HG03460 (cell line): ENCODE measurements around the gene ADISSP.
"Not testable (repeated sequence)": the region's sequence is repeated elsewhere in the genome, so short reads cannot be mapped to it uniquely, and the experiment has no call there.

Source experiments
- ATAC-seq: cut with Tn5 transposase; IDR thresholded peaks from one replicate; pipeline ENCODE4 v1.9.1; 2021; ENCODE audit not compliant: unreplicated experiment

ADISSP gene

DNA sequence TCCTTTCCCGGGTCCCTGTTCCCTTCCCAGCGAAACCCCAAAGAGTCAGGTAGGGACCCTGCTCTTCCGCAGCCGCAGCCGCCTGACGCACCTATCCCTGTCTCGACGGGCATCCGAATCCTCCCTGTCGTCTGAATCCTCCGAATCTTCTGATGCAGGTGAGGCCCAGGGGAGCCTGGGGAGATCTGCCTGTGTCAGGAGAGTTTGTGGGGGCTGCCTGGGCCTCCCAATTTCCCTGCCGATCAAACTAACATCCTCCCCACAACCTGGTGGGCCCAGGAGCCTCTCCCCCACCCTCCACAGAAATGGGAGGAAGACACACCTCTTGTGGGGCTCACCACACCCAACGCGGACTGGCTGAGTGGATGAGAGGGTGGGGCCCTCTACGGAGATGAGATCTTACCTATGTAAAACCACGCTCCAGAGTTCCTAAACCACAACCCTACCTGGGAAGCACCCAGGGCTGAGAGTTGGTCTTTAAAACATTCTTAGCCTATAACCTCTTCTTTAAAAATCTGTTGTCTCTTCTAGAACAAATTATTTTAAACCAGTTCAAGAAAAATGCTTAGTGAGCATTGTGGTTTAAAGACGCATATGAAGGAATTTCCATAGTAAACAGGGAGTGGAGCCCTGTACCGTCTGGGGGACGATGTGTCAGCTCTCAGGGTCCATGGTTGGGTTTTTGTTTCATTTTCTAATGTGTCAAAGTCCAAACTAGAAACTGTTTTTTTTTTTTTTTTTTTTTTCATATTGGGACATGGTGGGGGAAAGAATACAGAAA, 30.2 kb upstream of the ADISSP start:
- ATAC-seq, result no peak

DNA sequence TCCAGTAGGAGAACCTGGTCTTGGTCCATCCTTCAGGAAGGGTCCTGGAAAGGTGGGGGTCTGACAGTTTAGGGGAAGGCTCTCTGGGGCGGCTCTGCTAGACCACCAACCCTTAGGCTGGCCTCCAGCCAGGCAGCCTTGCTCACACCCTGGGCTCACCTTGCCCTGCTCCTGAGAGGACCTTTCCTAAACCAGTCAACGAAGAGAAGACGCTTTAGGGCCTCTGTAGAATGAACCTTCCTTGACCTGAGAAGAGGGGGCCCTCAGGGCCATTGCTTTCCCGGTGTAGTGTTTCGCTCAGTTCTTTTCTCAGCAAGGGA, 29.6 kb upstream of the ADISSP start:
- ATAC-seq, result no peak

DNA sequence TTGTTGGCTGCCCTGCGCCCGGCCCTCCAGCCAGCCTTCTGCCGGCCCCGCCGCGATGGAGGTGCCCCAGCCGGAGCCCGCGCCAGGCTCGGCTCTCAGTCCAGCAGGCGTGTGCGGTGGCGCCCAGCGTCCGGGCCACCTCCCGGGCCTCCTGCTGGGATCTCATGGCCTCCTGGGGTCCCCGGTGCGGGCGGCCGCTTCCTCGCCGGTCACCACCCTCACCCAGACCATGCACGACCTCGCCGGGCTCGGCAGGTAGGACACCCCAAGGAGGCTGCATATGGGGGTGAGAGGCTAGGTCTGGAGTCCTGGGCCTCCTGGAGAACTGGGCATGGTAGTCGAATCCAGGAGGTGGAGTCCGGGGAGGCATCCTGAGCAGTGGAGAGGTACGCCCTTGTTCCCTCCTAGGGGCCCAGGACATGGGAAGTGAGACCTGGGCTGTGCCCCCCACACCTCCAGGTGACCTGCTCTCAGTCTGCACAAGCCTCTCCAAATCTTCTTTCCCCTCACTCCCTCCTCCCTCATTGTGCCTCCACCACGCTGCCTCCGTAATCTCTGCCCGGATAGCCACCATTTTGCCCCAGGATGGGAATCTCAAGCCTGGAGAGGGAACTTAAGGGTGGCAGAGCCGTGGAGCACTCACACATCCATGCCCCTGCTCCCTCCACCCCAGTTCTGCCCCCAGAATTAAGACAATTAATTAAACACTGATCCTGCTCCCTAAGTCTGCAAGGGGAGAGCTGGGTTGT, 29.1 kb upstream of the ADISSP start:
- no peak for ATAC-seq

DNA sequence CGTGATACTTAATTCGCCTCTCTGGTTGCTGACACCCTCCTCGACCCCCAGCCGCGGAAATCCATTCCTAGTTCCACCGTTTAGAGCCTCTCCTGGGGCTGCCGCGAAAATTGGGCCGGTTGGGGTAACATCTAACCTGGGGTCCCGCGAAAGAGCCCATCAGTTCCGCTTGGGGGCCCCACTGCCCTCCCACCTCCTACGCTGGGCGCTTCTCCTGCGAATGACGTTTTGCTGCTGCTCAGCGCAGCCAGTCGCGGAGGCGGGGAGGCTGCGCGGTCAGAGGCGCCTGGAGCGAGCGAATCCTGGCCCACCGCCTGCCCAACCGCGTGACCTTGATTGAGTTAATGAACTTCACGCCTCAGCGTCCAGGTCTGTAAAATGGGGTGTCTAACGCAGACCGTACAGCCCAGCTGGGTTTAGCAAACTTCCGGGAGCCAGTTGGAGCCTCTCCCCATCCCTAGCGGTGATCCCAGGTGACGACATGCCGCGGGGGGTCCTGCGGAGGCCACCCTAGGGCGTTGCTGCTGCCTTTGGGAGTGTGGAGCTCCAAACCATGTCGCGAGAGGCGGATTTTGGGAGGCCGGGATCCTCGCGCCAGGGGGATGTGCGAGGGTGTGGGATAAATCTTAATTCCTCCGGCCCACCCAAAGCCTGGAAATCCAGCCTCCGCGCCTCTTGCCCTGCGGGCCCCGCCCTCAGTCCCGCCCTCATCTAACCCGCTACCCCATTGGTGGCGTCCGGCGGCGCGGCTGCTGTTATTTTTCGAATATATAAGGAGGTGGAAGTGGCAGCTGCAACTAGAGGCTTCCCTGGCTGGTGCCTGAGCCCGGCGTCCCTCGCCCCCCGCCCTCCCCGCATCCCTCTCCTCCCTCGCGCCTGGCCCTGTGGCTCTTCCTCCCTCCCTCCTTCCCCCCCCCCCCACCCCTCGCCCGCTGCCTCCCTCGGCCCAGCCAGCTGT, 28.2 kb upstream of the ADISSP start, which contains the start of gene CDC25B:
CDC25B (plus strand) TSS at position 800 of the 958 bp plus-strand sequence. CDS start 222 bp downstream, outside the sequence.
- peak; percentile 62 for ATAC-seq

DNA sequence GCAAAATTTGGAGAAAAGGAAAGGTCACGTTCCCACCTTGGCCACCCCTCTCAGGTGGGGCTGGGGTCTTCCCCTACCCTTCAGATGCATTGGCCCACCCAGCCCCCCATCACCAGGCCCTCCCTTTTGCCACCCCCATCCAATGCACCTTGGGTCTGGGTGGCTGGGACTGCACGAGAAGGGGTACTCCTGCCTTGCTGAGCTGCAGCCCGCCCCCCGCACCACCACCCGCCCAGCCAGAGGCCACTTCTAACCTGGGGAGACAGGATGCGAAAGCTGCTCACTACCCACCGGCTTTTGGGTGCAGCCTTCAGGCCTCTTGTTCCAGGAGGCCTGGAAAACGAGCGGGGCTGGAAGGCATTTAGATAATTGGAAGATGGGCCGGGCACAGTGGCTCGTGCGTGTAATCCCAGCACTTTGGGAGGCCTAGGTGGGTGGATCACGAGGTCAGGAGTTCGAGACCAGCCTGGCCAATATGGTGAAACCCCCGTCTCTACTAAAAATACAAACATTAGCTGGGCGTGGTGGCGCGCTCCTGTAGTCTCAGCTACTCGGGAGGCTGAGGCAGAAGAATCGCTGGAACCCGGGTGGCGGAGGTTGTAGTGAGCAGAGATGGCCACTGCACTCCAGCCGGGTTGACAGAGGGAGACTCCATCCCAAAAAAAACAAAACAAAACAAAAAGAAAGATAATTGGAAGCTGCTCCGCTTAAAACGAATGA, 27.3 kb upstream of the ADISSP start:
- no peak for ATAC-seq

DNA sequence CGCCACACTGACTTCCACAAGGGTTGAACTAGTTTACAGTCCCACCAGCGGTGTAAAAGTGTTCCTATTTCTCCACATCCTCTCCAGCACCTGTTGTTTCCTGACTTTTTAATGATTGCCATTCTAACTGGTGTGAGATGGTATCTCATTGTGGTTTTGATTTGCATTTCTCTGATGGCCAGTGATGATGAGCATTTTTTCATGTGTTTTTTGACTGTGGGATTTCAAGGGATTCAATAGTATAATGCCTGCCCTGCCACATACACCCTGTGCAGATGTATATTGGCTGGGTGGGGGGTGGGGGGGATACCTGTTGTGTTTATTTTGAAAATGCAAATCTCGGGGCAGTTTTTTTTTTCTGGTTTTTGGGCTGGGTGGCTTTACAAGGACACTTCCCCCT, 26.6 kb upstream of the ADISSP start:
- not testable (repeated sequence) for ATAC-seq

DNA sequence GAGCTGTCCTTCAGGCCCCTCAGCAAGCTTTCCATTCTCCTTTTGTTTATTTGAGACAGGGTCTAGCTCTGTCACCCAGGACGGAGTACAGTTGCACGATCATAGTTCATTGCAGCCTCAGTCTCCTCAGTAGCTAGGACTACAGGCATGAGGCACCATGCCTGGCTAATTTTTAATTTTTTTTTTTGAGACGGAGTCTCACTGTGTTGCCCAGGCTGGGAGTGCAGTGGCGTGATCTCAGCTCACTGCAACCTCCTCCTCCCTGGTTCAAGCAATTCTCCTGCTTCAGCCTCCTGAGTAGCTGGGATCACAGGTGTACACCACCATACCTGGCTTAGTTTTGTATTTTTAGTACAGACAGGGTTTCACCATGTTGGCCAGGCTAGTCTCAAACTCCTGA, 21.6 kb upstream of the ADISSP start:
- not testable (repeated sequence) for ATAC-seq

DNA sequence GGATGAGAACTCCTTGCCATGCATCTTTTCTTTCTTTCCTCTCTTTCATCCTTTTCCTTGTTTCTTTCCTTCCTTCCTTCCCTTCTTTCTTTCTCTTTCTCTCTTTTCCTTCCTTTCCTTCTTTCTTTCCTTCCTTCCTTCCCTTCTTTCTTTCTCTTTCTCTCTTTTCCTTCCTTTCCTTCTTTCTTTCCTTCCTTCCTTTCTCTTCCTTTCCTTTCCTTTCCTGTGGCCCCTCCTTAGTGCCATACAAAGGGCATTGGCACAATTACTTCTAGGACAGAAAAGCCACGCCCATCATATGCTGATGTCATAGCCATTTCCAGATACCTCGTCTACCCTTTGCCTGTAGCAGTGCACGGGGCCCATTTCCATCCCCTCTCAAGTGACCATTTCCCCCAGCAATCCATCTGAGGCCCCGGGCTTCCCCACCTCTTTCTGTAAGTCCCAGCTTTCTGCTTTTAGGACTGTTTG, 21.2 kb upstream of the ADISSP start:
- ATAC-seq, result no peak

DNA sequence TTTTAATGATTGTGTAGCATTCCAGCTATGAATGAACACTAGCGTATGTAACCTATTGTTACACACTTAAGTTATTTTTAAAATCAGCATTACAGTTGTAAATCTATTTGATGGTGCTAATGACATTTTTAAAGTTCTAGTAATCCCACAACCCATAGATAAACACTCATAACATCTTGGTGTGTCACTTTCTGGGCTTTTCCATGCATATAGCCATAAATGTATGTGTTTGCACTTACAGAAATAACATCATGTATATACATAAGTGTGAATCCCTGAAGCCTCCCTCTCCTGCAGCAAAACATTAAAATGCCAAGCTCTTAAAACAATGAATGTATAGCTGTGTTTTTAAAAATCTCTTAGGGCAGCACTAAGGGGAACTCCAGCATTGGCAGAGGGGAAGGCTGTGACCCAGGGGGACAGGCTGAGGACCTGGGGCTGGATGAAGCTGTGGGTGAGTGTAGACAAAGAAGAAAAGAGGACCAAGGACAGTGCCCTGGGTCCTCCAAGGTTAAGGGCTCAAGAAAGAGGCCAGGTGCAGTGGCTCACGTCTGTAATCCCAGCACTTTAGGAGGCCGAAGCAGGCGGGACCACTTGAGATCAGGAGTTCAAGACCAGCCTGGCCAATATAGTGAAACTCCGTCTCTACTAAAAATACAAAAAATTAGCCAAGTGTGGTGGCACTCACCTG, 19.9 kb upstream of the ADISSP start:
- no peak for ATAC-seq

DNA sequence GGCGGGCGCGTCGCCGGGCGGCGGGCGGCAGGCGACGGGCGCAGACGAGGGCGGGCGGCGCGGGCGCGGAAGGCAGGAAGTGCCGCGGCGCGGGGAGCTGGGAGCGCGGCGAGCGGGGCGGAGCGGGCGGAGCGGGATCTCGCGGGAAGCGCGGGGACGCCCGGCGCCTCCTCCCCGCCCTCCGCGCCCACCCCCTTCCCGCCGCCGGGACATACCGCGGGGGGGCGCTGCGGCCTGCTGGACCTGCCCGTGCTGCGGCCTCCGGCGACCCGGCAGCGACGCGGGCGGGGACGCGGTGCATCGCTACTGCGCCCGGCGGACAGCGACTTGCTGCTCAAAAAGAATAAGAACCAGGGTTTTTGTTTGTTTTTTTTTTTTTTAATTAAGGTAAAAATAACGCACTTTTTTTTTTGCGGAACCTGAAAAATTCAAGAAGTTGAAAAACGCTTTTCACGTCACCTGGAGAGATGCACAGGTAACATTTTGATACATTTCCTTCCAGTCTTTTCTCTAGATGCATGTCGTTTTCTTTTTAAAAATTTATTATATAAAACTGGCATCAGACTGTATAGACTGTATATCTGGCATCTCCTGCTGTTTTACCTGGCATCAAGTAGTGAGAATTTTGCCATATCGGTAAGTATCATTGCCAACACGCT, 19.2 kb upstream of the ADISSP start, which contains the start of gene CENPB:
CENPB (minus strand) TSS at position 76 of the 659 bp plus-strand sequence. CDS start 257 bp downstream, outside the sequence.
- peak; percentile 81 for ATAC-seq

DNA sequence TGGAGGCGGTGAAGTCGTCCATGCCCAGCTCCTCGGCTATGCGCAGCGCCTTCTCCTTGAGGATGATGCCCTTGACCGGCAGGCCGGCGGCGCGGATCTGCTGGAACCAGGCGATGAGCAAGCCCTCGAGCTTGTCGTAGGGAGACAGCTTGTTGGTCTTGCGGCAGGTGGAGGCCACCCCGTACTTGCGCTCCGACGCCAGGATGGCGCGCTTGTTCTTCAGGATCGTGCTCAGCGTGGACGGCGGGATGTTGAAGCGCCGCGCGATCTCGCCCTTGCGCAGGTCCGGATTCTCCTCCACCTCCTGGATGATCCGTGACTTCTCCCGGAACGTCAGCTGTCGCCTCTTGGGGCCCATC, 18.6 kb upstream of the ADISSP start:
- ATAC-seq, result no peak

DNA sequence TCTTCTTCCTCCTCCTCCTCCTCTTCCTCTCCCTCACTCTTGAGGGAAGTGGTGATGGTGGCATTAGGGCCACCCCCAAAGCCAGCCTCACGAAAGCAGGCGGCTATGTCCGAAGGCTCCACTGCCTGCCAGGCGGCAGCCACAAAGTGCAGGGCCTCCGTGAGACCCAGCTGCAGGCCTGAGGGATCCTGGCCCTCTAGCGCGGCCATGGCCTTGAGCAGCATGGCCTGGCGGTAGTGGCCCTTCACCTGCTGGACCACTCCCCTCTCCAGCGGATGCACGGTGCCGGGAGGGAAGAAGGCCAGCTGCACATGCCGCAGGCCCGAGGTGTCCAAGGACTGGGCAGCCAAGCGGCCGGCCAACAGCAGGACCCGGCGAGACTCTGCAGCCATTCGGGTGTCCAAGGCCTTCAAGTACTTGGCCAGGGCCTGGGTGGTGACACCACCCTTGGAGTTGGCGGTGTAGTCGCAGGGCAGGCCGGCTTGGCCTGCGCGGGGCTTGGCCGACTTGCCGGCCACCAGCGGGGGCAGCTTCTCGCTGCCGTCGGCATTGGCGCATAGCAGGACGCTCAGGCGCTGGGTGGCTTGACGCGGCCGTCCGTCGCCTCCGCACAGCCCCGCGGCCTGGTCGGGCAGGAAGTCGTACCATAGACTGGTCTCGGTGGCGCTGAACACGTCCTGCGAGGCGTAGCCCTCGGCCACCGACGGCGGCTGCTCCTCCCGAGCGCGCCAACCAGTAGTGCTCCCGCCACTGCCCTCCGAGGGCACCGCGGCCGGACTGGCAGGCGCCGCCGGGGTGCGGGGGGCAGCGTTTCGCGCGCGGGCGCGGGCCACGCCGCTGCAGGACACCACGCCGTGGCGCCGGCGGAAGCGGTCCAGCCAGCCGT, 17.9 kb upstream of the ADISSP start:
- ATAC-seq, result no peak

DNA sequence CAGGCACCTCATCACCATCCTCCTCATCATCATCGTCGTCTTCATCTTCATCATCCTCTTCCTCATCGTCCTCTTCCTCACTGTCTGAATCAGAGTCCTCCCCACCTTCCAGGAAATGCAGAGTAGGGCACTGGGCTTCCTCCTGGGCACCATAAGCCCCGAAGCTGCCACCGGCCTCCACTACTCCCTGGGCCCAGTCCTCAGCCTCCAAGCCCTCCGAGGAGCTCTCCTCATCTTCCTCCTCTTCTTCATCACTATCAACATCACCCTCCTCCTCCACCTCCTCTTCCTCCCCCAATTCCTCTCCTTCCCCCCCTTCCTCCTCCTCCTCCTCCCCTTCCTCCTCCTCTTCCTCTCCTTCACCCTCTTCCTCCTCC, 17.3 kb upstream of the ADISSP start:
- no peak for ATAC-seq

DNA sequence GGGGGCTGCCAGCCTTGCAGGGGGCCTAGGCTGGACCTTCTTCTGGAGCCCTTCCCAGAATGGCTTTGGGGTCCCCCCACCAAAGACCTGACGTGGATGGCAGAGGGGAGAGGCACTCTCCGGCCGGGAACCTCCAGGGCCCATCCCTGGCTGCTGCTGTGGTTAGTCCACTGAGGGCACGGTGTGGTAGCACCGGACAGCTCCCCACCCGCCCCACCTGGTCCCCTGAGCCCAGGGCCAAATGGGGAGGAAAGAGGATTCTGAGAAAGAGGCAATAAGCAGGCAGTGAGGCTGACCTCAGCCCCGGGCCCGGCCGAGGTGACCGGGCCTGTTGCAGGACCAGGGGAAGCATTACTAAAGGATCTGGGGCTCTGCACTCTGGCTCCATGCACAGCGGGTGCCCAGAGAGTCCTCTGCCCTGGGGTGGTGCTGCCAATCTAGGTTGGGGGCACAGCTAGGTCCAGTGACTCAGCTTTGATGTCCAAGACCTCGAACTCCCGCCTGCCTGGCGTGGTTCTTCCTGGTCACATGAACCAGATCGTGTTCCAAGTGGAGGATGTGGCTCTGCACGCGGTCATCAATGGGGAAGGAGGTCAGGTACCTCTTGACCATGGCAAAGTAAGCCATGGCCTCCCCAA, 16.8 kb upstream of the ADISSP start:
- no peak for ATAC-seq

DNA sequence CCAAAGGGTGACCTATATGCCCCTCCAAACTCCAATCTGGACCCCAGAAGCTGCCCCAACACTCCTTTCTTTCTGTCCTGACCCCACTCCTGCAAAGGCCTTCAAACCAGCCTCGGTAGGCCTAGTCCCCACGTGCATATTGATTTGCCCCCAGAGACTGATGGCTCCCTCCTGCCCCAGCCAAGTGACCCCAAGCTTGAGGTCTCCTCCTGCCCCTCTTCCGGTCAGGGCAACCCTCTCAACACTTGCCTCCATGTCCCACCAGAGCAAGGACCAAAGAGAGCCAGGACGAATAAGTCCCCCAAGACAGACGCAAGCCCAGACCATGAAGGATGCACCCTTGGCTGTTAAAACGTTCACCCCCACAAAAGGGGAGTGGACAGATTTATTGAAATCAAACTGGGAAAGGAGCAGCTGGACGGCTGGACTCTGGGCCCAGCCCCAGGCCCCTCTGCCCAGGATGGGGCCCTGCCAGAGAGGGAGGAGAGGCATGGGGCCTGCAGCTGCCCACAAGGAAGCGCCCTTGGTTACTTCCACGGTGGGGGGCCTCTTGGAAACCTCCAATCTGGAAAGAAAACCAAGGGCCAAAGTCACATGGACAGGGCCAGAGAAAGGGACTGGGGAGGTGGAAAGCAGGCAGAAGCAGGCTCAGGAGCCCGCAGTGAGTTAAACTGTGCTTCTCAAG, 16.1 kb upstream of the ADISSP start:
- no peak for ATAC-seq

DNA sequence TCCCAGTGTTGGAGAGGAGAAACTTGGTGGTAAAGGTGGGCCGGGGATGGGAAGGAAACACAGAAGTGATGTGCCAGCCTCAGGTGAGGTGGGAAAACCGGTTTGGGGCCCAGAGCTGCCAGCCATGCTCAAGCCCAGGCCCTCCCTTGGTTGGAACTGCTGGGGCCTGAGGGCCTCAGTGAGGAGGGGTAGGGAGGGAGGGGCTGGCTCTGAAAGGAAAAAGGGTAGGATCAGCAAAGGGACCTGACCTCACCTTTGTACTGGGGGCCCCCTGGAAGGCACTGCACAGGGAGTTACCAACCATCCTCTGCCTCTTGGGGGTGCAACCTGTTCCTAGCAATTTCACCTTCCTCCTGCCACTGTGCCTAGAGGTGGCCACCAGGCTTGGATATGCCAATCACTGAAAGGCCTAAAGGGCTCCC, 15.5 kb upstream of the ADISSP start:
- no peak for ATAC-seq

DNA sequence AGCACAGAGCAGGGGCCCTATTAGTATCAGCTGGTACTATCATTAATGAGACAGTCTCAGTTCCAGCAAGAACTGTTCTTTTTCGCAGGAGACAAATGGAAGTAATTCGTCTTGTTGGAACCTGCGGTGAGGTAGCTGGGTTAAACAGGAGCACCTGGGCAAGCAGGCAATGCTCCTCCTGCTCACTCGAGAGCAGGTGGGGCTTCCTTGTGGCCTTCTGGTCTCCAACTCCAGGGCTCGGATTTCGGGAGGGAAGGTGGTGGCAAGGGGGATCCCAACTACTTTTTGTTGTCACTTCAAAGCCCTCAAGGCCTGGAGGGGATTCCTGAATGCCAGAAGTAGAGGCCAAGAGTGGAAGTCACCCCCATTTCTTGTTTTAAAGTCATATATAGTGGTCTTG, 15.0 kb upstream of the ADISSP start:
- no peak for ATAC-seq
